Muscle of arm (tissue), 12 donors: ENCODE results near the gene SFPQ. TPM values are rescaled to one million over a fixed set of nuclear protein-coding genes. Genes with fewer than 3 reads are reported as not detected.
"Not testable (repeated sequence)": the region's sequence is repeated elsewhere in the genome, so short reads cannot be mapped to it uniquely, and the experiment has no call there.

ENCODE experiments used
- DNase-seq: peaks from one replicate; pipeline ENCODE4 v3.0.0-alpha.2; 2013
- polyA plus RNA-seq, 12 donors: library from polyadenylated mRNA; unstranded; fragments of 120-200 nt; gene quantifications; one replicate each; pipeline ENCODE4 v1.2.1, GENCODE V29; 2013; ENCODE audit not compliant: insufficient read length in 12 of 12

SFPQ gene
- polyA plus RNA-seq, 12 donors: 219 to 843 (median 366) TPM

GRCh38 chr1:35171579-35171978 lies 21.4 kb downstream of the SFPQ start:
- no peak for DNase-seq

GRCh38 chr1:35164893-35165292 lies 28.1 kb downstream of the SFPQ start:
- no peak for DNase-seq

- no peak for DNase-seq
Measured at GRCh38 chr1:35151220-35151619, 41.7 kb downstream of the SFPQ start.

GRCh38 chr1:35145892-35146549 lies 46.9 kb downstream of the SFPQ start:
- DNase-seq: not testable (repeated sequence)

- no peak for DNase-seq
Measured at GRCh38 chr1:35143737-35144508, 49.0 kb downstream of the SFPQ start.

- DNase-seq: not testable (repeated sequence)
Measured at GRCh38 chr1:35142728-35143127, 50.2 kb downstream of the SFPQ start.

GRCh38 chr1:35142294-35142693 lies 50.7 kb downstream of the SFPQ start:
- DNase-seq: not testable (repeated sequence)

GRCh38 chr1:35137590-35137989 lies 55.4 kb downstream of the SFPQ start:
- DNase-seq: not testable (repeated sequence)

GRCh38 chr1:35136780-35137179 lies 56.2 kb downstream of the SFPQ start:
- DNase-seq: no peak

Other genes starting within 250 kb of the SFPQ start
- gene TMEM35B, start 207.8 kb downstream of the SFPQ start, polyA plus RNA-seq: 10 to 100 TPM in 11 of 12 donors, not detected in 1; 14.8 to 26.5 (median 20.2) TPM
- gene ZMYM6, start 161.2 kb downstream of the SFPQ start, polyA plus RNA-seq: 10 to 100 TPM in 9 of 12 donors, 1 to 10 TPM in 2, not detected in 1; 7.5 to 21.5 (median 13.0) TPM
- 10 to 100 TPM in 10 of 12 donors, 1 to 10 TPM in 1, not detected in 1; 9.5 to 24.0 (median 13.1) TPM for gene ZMYM1, start 113.8 kb downstream of the SFPQ start, polyA plus RNA-seq
- gene ZMYM4, start 75.6 kb upstream of the SFPQ start, polyA plus RNA-seq: 10 to 100 TPM in 11 of 12 donors, not detected in 1; 27.4 to 63.3 (median 44.2) TPM